Choroid plexus epithelial cell (primary cell): ENCODE measurements around the gene ACSM3.

ENCODE experiments used
- DNase-seq: peaks from one replicate; pipeline ENCODE4 v3.0.0-alpha.2; 2010; ENCODE audit warnings: low read depth
- H3K4me3 ChIP-seq: 2 replicates; pipeline ENCODE4 v1.5.1; 2011; ENCODE audit warnings: low read depth, mild to moderate bottlenecking, control low read depth, low read length, moderate library complexity
- TF ChIP-seq, protein P1 (sequence below): conservative IDR thresholded peaks from 2 replicates; pipeline ENCODE4 v1.5.1; 2011; ENCODE audit warnings: low read depth, mild to moderate bottlenecking, control low read depth, inconsistent platforms, low read length, moderate library complexity

ACSM3 gene

DNA sequence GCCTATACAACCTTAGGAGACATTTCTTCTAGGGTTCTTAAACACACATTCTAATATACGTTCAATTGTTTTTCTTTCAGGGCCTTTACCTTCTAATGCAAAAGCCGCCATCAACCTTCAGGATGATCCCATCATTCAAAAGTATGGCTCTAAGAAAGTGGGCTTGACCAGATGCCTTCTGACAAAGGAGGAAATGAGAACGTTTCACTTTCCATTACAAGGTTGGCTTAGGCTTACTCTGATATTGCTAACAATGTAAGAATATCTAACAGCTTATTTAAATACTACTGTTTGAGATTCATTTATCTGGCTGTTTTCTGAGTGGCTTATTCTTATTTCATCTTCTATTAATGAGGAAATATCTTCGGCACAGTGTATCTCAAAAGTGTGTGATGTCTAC, 57.9 kb downstream of the ACSM3 start:
- no peak for DNase-seq
- H3K4me3 ChIP-seq = no peak overlapping the region
- TF ChIP-seq, protein P1, sequence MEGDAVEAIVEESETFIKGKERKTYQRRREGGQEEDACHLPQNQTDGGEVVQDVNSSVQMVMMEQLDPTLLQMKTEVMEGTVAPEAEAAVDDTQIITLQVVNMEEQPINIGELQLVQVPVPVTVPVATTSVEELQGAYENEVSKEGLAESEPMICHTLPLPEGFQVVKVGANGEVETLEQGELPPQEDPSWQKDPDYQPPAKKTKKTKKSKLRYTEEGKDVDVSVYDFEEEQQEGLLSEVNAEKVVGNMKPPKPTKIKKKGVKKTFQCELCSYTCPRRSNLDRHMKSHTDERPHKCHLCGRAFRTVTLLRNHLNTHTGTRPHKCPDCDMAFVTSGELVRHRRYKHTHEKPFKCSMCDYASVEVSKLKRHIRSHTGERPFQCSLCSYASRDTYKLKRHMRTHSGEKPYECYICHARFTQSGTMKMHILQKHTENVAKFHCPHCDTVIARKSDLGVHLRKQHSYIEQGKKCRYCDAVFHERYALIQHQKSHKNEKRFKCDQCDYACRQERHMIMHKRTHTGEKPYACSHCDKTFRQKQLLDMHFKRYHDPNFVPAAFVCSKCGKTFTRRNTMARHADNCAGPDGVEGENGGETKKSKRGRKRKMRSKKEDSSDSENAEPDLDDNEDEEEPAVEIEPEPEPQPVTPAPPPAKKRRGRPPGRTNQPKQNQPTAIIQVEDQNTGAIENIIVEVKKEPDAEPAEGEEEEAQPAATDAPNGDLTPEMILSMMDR = no peak

DNA sequence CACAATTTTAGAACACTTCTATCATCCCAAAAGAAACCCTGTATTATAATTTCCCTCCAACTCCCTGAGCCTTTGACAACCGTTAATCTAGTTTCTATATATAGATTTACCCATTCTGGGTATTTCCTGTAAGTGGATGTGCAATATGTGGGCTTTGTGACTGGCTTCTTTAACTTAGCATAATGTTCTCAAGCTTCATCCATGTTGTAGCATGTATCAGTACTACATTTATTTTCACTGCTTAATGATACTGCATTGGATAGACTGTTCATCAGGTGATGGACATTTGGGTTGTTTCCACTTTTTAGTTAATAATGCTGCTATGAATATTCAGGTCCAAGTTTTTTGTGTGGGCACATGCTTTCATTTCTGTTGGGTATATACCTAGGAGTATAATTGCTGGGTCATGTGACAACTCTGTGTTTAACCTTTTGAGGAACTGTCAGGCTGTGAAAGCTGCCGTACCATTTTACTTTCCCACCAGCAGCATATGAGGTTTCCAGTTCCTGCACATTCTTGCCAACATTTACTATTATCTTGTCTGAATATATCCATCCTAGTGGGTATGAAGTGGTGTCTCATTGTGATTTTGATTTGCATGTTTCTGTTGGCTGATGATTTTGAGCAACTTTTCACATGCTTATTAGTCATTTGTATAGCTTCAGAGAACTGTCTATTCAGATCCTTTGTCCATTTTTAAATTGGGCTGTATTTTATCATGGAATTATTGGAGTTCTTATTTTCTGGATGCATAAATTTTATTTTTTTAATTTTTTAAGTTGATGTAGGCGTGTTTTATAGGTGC, 58.9 kb downstream of the ACSM3 start:
- no peak for DNase-seq
- TF ChIP-seq, protein P1 = no peak
- no peak overlapping the region for H3K4me3 ChIP-seq

DNA sequence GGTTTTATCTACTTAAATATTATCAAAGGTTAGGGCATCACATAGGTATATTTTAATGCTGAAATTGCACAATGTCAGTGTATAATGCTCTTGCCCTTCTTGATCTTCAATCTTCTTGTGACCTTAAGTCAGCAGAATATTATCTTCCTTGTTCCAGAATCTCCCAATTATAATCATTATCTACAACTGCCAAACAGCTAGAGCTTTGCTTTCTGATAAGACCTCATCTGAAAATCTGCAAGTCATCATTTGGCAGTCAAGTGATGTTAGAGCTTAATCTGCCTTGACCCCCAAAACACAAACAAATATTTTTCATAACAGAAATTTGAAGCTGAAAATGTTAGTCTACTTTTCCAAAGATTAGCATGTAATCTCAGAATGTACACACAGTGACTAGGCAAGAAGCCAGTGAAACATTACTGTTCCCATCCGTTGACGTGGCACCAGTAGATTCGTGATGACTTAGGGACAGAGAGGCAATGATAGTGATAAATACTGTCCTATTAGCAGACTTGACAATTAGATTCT, 62.3 kb downstream of the ACSM3 start:
- DNase-seq = peak; percentile 31
- no peak overlapping the region for H3K4me3 ChIP-seq
- TF ChIP-seq, protein P1 = no peak

DNA sequence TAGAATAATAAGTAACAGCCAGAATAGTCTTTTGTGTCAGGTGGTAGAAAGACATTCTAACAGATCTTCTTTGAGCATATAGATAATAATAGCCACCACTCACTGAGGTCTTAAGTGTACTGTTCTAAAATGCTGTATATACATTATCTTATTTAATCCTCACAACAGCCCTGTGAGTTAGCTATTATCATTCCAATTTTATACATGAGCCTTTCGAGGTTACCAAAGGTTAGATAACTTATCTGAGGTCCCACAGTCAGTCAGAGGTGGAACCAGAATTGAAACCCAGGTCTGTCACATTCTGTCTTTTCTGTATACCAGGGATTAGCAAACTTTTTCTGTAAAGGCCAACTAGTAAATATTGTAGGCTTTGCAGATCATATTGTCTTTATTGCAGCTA, 65.7 kb downstream of the ACSM3 start:
- no peak overlapping the region for H3K4me3 ChIP-seq
- TF ChIP-seq, protein P1 = no peak
- DNase-seq = no peak

DNA sequence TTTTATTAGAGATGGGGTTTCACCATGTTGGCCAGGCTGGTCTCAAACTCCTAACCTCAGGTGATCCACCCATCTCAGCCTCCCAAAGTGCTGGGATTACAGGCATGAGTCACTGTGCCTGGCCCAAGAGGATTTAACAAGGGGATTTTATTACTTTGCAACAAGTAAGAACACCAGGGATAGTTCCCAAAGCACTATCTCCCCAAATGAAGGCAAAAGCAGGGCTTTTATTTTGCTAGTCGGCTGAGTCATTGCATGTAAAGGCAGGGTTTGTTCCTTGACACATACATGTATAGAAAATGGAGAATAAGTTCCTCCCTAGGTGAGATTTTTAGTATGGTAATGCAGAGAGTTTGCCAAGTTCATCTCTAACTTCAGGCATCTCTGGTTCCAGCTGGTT, 66.6 kb downstream of the ACSM3 start:
- H3K4me3 ChIP-seq = no peak overlapping the region
- TF ChIP-seq, protein P1 = no peak
- DNase-seq = no peak

DNA sequence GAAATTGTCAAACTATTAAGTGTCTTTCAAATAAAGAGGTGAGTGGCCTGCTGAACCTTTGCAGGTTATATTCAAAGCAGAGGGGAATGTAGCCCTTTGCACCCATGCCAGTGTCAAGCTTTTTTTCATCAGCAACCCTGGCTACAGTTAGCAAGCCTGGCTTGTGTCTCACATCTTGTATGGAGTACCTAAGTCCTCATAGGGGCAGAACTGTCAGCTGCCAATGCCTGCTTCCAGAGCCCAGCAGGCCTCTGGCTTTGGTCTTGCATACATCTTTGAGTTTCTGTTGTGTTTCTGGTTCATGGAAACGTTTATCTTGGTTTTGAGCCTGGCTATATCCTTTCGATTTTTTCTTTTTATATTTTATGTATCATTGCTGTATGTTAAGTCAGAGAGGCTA, 69.3 kb downstream of the ACSM3 start:
- no peak for DNase-seq
- TF ChIP-seq, protein P1 = no peak

DNA sequence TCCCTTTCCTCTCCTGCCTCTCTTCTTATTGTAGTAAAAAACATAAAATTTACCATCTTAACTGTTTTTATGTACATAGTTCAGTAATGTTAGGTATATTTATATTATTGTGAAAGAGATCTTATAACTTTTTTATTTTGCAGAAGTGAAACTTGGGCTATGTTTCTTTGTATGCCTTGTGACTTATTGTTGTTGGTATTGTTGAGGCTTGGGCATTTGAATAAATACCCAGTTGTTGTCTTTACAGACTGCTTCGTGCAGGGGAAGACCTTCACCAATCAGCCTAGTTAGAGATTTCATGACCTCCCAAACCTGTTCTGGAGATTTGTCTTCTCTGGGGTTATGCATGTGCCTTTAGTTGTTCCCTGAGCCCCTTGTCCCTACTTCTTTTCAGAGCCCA, 74.4 kb downstream of the ACSM3 start:
- DNase-seq = no peak
- TF ChIP-seq, protein P1 = no peak
- H3K4me3 ChIP-seq = no peak overlapping the region

More for the DNA sequence above, 69.3 kb downstream of the ACSM3 start:
- H3K4me3 ChIP-seq = no peak overlapping the region
